Skeletal muscle tissue (tissue), 4 donors: ENCODE measurements around the gene TMTC1. TPM values are rescaled to one million over a fixed set of nuclear protein-coding genes. Genes with fewer than 3 reads are reported as not detected.

Experiments
- H3K27ac ChIP-seq: one replicate; pipeline ENCODE4 v1.7.0; 2013; ENCODE audit warnings: mild to moderate bottlenecking, low read depth, low read length, inconsistent platforms
- H3K27me3 ChIP-seq, 3 donors: one replicate each; pipeline ENCODE4 v1.7.0; 2013; ENCODE audit warnings: low read length in 3 of 3; ENCODE audit not compliant: control insufficient read depth in 3 of 3, insufficient read depth in 3 of 3
- H3K36me3 ChIP-seq, 3 donors: one replicate each; pipeline ENCODE4 v1.7.0; 2013; ENCODE audit warnings: low read length in 3 of 3; ENCODE audit not compliant: control insufficient read depth in 3 of 3, insufficient read depth in 3 of 3
- H3K4me1 ChIP-seq, 3 donors: one replicate each; pipeline ENCODE4 v1.7.0; 2013; ENCODE audit warnings: low read length in 3 of 3, mild to moderate bottlenecking in 3 of 3; ENCODE audit not compliant: control insufficient read depth in 3 of 3, insufficient read depth in 3 of 3
- H3K4me3 ChIP-seq, 3 donors: one replicate each; pipeline ENCODE4 v1.7.0; 2013; ENCODE audit warnings: low read length in 3 of 3
- H3K9ac ChIP-seq, 3 donors: one replicate each; pipeline ENCODE4 v1.7.0; 2013; ENCODE audit warnings: low read length in 3 of 3, mild to moderate bottlenecking in 3 of 3, moderate library complexity in 2 of 3, low read depth in 1 of 3
- H3K9me3 ChIP-seq, 3 donors: one replicate each; pipeline ENCODE4 v1.7.0; 2013; ENCODE audit warnings: low read length in 3 of 3; ENCODE audit not compliant: control insufficient read depth in 3 of 3
- total RNA-seq: library from RNA; depleted of rRNA; stranded (reverse); fragments of >200 nt; gene quantifications from one replicate; pipeline ENCODE4 v1.2.3, GENCODE V29; 2014
- donor health status: Osteomylitis.

The TMTC1 gene
- total RNA-seq, 1 donor from 2014 or later: 37.6 TPM

GRCh38 chr12:29781188-29781587 lies 2.6 kb downstream of the TMTC1 start:
- no peak overlapping the region for H3K9ac ChIP-seq
- H3K4me3 ChIP-seq: peak overlapping the region in 2 of 3 donors; percentile 88 to 92
- peak overlapping the region; percentile 96 for H3K27ac ChIP-seq

DNA sequence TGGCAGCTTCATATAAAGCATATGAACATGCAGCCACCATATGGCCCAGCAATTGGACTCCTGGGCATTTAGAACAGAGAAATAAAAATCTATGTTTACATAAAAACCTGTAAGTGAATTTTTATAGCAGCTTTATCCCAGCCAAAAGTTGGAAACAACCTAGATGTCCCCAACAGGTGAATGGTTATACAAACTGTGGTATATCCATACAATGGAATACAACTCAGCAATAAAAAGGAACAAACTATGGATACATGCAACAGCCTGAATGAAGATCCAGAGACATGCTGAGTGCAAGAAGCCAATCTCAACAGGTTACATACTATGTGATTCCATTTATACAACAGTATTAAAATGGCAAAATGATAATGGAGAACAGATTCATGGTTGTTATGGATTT lies 3.7 kb downstream of the TMTC1 start:
- no peak overlapping the region for H3K27ac ChIP-seq
- no peak overlapping the region for H3K4me3 ChIP-seq
- no peak overlapping the region for H3K9ac ChIP-seq
- H3K4me1 ChIP-seq: peaks cover 15 to 20% (median 20%) of the 10 kb centered on the region in 3 donors
- no peaks in the 10 kb centered on the region for H3K9me3 ChIP-seq
- H3K36me3 ChIP-seq: no peaks in the 10 kb centered on the region
- no peaks in the 10 kb centered on the region for H3K27me3 ChIP-seq

More at GRCh38 chr12:29781188-29781587, 2.6 kb downstream of the TMTC1 start:
- H3K4me1 ChIP-seq: peaks cover 15 to 20% (median 20%) of the 10 kb centered on the region in 3 donors
- no peaks in the 10 kb centered on the region for H3K9me3 ChIP-seq
- no peaks in the 10 kb centered on the region for H3K27me3 ChIP-seq
- H3K36me3 ChIP-seq: no peaks in the 10 kb centered on the region

- no peak overlapping the region for H3K4me3 ChIP-seq
- no peaks in the 10 kb centered on the region for H3K9me3 ChIP-seq
- peaks cover 18 to 20% (median 18%) of the 10 kb centered on the region in 3 donors for H3K4me1 ChIP-seq
- no peaks in the 10 kb centered on the region for H3K36me3 ChIP-seq
- no peaks in the 10 kb centered on the region for H3K27me3 ChIP-seq
- H3K9ac ChIP-seq: no peak overlapping the region
- H3K27ac ChIP-seq: no peak overlapping the region
These were observed 5.2 kb downstream of the TMTC1 start for GRCh38 chr12:29778531-29778930.

DNA sequence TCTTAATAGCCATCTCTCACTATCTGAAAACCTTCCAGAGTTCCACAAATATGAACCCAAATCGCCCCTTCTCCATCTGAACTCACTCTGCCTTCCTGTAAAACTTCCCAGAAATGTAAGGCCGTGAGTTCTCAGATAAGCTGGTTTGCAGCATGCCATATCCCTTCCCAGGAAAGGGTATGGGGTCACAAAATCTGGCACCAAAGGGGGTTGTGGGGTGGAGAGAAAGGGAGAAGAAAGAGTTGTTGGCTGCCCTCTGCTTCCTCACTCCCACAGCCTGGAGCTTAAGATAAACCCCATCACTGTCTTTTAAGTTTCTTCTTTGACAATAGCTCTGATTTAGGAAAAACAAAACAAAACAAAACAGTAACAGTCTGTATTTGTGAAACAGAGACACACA lies 10.7 kb downstream of the TMTC1 start:
- Histone ChIP-seq H3K9me3 (no peaks in the 10 kb centered on the region), H3K4me1 (peaks cover 2 to 17% (median 4%) of the 10 kb centered on the region in 3 donors), H3K27me3 (no peaks in the 10 kb centered on the region), H3K4me3 (no peak overlapping the region), H3K27ac (no peak overlapping the region), H3K36me3 (no peaks in the 10 kb centered on the region), H3K9ac (no peak overlapping the region)

DNA sequence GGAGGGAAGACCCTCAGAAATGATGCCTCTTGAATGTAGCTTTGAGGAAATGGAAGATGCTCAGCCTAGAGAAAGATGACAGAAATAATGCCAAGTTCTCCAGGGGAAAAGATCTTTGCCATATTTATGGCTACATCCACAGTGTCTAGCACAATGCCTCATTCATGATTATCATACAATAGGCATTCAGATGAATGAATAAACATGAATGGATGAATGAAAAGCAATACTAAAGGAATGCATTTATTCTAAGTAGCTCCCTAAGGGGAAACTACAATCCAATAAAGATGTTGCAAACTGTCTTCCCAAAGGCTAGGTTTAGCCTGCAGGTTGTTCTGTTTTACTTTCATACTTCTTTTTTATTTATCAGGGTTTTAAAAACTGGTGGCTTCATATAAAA lies 12.0 kb downstream of the TMTC1 start:
- H3K4me3 ChIP-seq: no peak overlapping the region
- H3K4me1 ChIP-seq: peaks cover 2 to 17% (median 4%) of the 10 kb centered on the region in 3 donors
- no peaks in the 10 kb centered on the region for H3K36me3 ChIP-seq
- H3K9ac ChIP-seq: no peak overlapping the region
- no peaks in the 10 kb centered on the region for H3K27me3 ChIP-seq
- no peaks in the 10 kb centered on the region for H3K9me3 ChIP-seq
- H3K27ac ChIP-seq: no peak overlapping the region

GRCh38 chr12:29771165-29771564 lies 12.6 kb downstream of the TMTC1 start:
- peaks cover 2 to 17% (median 4%) of the 10 kb centered on the region in 3 donors for H3K4me1 ChIP-seq
- H3K27me3 ChIP-seq: no peaks in the 10 kb centered on the region
- H3K9me3 ChIP-seq: no peaks in the 10 kb centered on the region
- H3K4me3 ChIP-seq: no peak overlapping the region
- no peak overlapping the region for H3K9ac ChIP-seq
- no peak overlapping the region for H3K27ac ChIP-seq
- H3K36me3 ChIP-seq: peaks cover 0 to 4% (median 3%) of the 10 kb centered on the region in 3 donors

- Histone ChIP-seq H3K27me3 (no peaks in the 10 kb centered on the region), H3K9me3 (no peaks in the 10 kb centered on the region), H3K9ac (no peak overlapping the region), H3K4me1 (peaks cover 2 to 17% (median 4%) of the 10 kb centered on the region in 3 donors), H3K27ac (no peak overlapping the region), H3K4me3 (no peak overlapping the region), H3K36me3 (peaks cover 0 to 5% (median 3%) of the 10 kb centered on the region in 3 donors)
These were observed 14.4 kb downstream of the TMTC1 start for GRCh38 chr12:29769162-29769858.

DNA sequence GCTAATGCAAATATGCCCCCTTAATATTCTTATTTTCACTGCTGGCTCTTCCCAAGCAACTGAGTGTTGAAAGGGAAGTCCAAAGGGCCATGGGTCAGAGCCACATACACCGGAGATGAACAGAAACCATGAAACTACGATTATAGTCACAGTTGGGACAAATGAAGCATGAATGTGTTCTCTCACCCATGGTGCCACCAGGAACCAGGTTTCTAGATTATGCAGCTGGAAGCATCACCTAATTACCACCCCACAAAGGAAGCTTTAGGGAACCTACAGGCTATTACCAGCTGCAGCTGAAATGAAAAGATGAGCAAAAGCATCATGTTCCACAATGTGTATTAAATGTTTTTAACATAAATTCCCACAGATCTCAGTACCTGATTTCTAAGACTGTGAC lies 15.4 kb downstream of the TMTC1 start:
- Histone ChIP-seq H3K9ac (no peak overlapping the region), H3K27ac (no peak overlapping the region), H3K36me3 (peaks cover 0 to 5% (median 3%) of the 10 kb centered on the region in 3 donors), H3K27me3 (no peaks in the 10 kb centered on the region), H3K4me3 (no peak overlapping the region), H3K9me3 (no peaks in the 10 kb centered on the region), H3K4me1 (peaks cover 7 to 19% (median 8%) of the 10 kb centered on the region in 3 donors)

GRCh38 chr12:29763301-29763683 lies 20.4 kb downstream of the TMTC1 start:
- H3K36me3 ChIP-seq: peaks cover 1 to 7% (median 3%) of the 10 kb centered on the region in 3 donors
- H3K27ac ChIP-seq: no peak overlapping the region
- H3K9me3 ChIP-seq: no peaks in the 10 kb centered on the region
- H3K4me1 ChIP-seq: peaks cover 15 to 17% (median 17%) of the 10 kb centered on the region in 3 donors
- no peaks in the 10 kb centered on the region for H3K27me3 ChIP-seq
- H3K9ac ChIP-seq: no peak overlapping the region
- no peak overlapping the region for H3K4me3 ChIP-seq

- Histone ChIP-seq H3K4me1 (peaks cover 15 to 17% (median 16%) of the 10 kb centered on the region in 3 donors), H3K4me3 (no peak overlapping the region), H3K27ac (no peak overlapping the region), H3K27me3 (no peaks in the 10 kb centered on the region), H3K36me3 (peaks cover 2 to 8% (median 3%) of the 10 kb centered on the region in 3 donors), H3K9ac (no peak overlapping the region), H3K9me3 (no peaks in the 10 kb centered on the region)
These were observed 21.0 kb downstream of the TMTC1 start for GRCh38 chr12:29762637-29763300.
